Glutamatergic neuron (in vitro differentiated cells): ENCODE data around the gene ZNF747. TPM values are rescaled to one million over a fixed set of nuclear protein-coding genes. Genes with fewer than 3 reads are reported as not detected.

ENCODE experiments used
- DNase-seq: peaks from one replicate; pipeline ENCODE4 v3.0.0; 2022
- H3K27ac Mint-ChIP-seq: one replicate; pipeline ENCODE4 v1.8.0; 2020; ENCODE audit warnings: mild to moderate bottlenecking, mixed read lengths, inconsistent platforms; ENCODE audit not compliant: unreplicated experiment
- H3K27me3 Mint-ChIP-seq: one replicate; pipeline ENCODE4 v1.8.0; 2020; ENCODE audit warnings: mild to moderate bottlenecking, moderate library complexity, mixed read lengths, inconsistent platforms; ENCODE audit not compliant: unreplicated experiment
- H3K36me3 Mint-ChIP-seq: one replicate; pipeline ENCODE4 v1.8.0; 2020; ENCODE audit warnings: mild to moderate bottlenecking, mixed read lengths, inconsistent platforms; ENCODE audit not compliant: unreplicated experiment
- H3K4me1 Mint-ChIP-seq: one replicate; pipeline ENCODE4 v1.8.0; 2020; ENCODE audit warnings: mild to moderate bottlenecking, low read depth, mixed read lengths, inconsistent platforms; ENCODE audit not compliant: unreplicated experiment
- H3K4me3 Mint-ChIP-seq: one replicate; pipeline ENCODE4 v1.8.0; 2020; ENCODE audit warnings: mild to moderate bottlenecking, mixed read lengths, inconsistent platforms; ENCODE audit not compliant: unreplicated experiment
- H3K9me3 Mint-ChIP-seq: one replicate; pipeline ENCODE4 v1.8.0; 2020; ENCODE audit warnings: mild to moderate bottlenecking, moderate library complexity, mixed read lengths, inconsistent platforms; ENCODE audit not compliant: unreplicated experiment
- total RNA-seq: library from RNA; stranded (reverse); fragmentation: NEBNext Ultra II Directional; extraction: Animal tissue kit (Norgen Biotek cat#: 25700); gene quantifications from one replicate; pipeline ENCODE4 v1.2.1, GENCODE V29; 2021; ENCODE audit not compliant: unreplicated experiment
- TF ChIP-seq, protein P1 (sequence below): fragments of 200-600 bp; sonication (generic); IDR thresholded peaks from one replicate; pipeline ENCODE4 v1.5.0; 2021; ENCODE audit not compliant: partially characterized antibody, unreplicated experiment

Gene ZNF747
- total RNA-seq, 1 donor from 2014 or later, result 15.1 TPM

DNA sequence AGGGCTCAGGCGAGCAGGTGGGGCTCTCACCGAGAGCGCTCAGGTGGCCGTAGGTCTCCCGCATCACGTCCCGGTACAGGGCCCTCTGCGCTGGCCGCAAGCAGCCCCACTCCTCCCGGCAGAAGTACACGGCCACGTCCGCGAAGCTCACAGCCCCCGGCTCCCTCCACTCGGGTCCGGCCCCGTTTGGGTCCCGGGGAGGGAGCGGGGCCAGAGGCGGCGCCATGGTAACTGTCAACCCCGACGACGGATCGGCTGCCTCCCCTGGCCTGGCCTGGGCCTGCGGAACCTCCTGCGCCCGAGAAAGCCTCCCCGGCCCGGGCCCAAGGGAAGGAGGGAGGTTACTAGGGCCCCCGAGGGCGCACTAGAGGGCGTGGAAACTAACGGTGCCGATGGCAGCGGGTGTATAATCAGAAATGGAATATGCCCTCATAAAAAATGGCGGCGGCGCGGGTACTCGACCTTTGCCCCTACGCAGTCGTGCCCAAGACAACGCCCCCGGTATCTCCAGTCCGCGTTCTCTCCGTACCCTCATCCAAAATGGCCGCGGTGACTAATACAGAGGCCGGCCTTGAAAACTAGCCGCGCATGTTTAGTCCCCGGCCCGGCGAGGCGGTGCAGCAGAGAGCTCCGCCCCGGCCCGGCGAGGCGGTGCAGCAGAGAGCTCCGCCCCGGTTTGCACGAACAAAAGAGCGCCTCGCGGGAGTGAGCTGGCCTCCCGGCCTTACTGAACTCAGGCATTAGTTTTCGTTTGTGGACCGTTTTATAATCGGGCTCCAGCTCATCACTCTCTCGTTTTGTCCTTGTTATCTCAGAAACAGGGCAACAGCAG is 23.5 kb upstream of the ZNF747 start, which contains the start of gene ZNF764:
Gene ZNF764 (minus strand): TSS at position 418 of the 832 bp plus-strand sequence. CDS start 192 bp downstream, at position 226.
- H3K36me3 Mint-ChIP-seq, result peaks cover 11% of the 10 kb centered on the region
- H3K9me3 Mint-ChIP-seq, result peaks cover 12% of the 10 kb centered on the region
- peaks cover 26% of the 10 kb centered on the region for H3K4me1 Mint-ChIP-seq
- H3K27me3 Mint-ChIP-seq, result peaks cover 12% of the 10 kb centered on the region
- TF ChIP-seq, protein P1, sequence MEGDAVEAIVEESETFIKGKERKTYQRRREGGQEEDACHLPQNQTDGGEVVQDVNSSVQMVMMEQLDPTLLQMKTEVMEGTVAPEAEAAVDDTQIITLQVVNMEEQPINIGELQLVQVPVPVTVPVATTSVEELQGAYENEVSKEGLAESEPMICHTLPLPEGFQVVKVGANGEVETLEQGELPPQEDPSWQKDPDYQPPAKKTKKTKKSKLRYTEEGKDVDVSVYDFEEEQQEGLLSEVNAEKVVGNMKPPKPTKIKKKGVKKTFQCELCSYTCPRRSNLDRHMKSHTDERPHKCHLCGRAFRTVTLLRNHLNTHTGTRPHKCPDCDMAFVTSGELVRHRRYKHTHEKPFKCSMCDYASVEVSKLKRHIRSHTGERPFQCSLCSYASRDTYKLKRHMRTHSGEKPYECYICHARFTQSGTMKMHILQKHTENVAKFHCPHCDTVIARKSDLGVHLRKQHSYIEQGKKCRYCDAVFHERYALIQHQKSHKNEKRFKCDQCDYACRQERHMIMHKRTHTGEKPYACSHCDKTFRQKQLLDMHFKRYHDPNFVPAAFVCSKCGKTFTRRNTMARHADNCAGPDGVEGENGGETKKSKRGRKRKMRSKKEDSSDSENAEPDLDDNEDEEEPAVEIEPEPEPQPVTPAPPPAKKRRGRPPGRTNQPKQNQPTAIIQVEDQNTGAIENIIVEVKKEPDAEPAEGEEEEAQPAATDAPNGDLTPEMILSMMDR, result no peak
- H3K27ac Mint-ChIP-seq, result peak within 1 kb of the TSS; percentile 99
- peak within 1 kb of the TSS; percentile 86 for H3K4me3 Mint-ChIP-seq
- DNase-seq, result peak; percentile 93

- no peak for DNase-seq
- Mint-ChIP-seq H3K4me3 (peak overlapping the region; percentile 86), H3K27ac (peak overlapping the region; percentile 92)
These were observed 23.0 kb upstream of the ZNF747 start for GRCh38 chr16:30557707-30557956.

DNA sequence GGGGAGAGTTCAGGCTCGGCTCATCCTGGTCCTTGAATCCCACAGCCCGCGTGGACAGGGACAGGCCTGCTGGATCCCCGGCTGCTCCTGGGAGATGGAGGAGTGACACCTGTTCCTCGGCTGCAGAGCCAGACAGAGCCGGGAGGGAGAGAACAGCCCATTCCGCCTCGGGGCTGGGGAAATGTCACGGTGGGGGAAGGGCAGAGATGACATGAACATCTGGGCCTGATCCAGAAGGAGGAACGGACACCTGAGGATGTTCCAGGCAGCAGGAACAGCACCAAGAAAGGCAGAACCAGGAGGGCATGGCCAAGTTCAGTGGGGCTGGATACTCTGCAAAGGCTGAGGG is 21.4 kb upstream of the ZNF747 start:
- H3K27ac Mint-ChIP-seq, result peak overlapping the region; percentile 98
- peaks cover 11% of the 10 kb centered on the region for H3K36me3 Mint-ChIP-seq
- peak; percentile 67 for DNase-seq
- TF ChIP-seq, protein P1, result no peak
- peaks cover 12% of the 10 kb centered on the region for H3K9me3 Mint-ChIP-seq
- H3K4me3 Mint-ChIP-seq, result peak overlapping the region; percentile 95
- H3K27me3 Mint-ChIP-seq, result peaks cover 11% of the 10 kb centered on the region
- H3K4me1 Mint-ChIP-seq, result peaks cover 25% of the 10 kb centered on the region

More at GRCh38 chr16:30557707-30557956, 23.0 kb upstream of the ZNF747 start:
- H3K9me3 Mint-ChIP-seq, result peaks cover 12% of the 10 kb centered on the region
- H3K4me1 Mint-ChIP-seq, result peaks cover 26% of the 10 kb centered on the region
- peaks cover 11% of the 10 kb centered on the region for H3K36me3 Mint-ChIP-seq
- H3K27me3 Mint-ChIP-seq, result peaks cover 11% of the 10 kb centered on the region
- TF ChIP-seq, protein P1, result no peak

- Mint-ChIP-seq H3K4me3 (peak overlapping the region; percentile 95), H3K4me1 (peaks cover 23% of the 10 kb centered on the region), H3K27me3 (peaks cover 11% of the 10 kb centered on the region), H3K27ac (peak overlapping the region; percentile 98), H3K36me3 (peaks cover 11% of the 10 kb centered on the region), H3K9me3 (peaks cover 10% of the 10 kb centered on the region)
- TF ChIP-seq, protein P1, result no peak
- DNase-seq, result no peak
These were observed 20.9 kb upstream of the ZNF747 start for GRCh38 chr16:30555315-30556124.
